ENCODE data around the gene NDC1. TPM values are rescaled to one million over a fixed set of nuclear protein-coding genes. Genes with fewer than 3 reads are reported as not detected.

Gene NDC1
- total RNA-seq, 1 donor from 2014 or later: 14.6 TPM

- no peak overlapping the region for H3K27ac ChIP-seq (ENCODE audit: low read depth, low read length)
Observed at GRCh38 chr1:53754484-53755312, 83.4 kb downstream of the NDC1 start.

GRCh38 chr1:53752281-53752680, 85.8 kb downstream of the NDC1 start:
- H3K9ac ChIP-seq (ENCODE audit: low read depth in 1 of 3, low read length in 3 of 3): no peak overlapping the region
- no peaks in the 10 kb centered on the region for H3K36me3 ChIP-seq (ENCODE audit: control insufficient read depth in 3 of 3, insufficient read depth in 3 of 3, low read length in 3 of 3)
- H3K4me1 ChIP-seq (ENCODE audit: control insufficient read depth in 3 of 3, insufficient read depth in 3 of 3, low read length in 3 of 3): no peaks in the 10 kb centered on the region
- no peaks in the 10 kb centered on the region for H3K9me3 ChIP-seq (ENCODE audit: control insufficient read depth in 3 of 3, low read length in 3 of 3)
- H3K27me3 ChIP-seq (ENCODE audit: control insufficient read depth in 3 of 3, insufficient read depth in 3 of 3, low read length in 3 of 3): no peaks in the 10 kb centered on the region
- no peak overlapping the region for H3K4me3 ChIP-seq (ENCODE audit: low read length in 3 of 3)
- H3K27ac ChIP-seq (ENCODE audit: low read depth, low read length): no peak overlapping the region

More at GRCh38 chr1:53754484-53755312, 83.4 kb downstream of the NDC1 start:
- Histone ChIP-seq H3K4me3 (ENCODE audit: low read length in 3 of 3) (no peak overlapping the region), H3K27me3 (ENCODE audit: control insufficient read depth in 3 of 3, insufficient read depth in 3 of 3, low read length in 3 of 3) (no peaks in the 10 kb centered on the region), H3K9me3 (ENCODE audit: control insufficient read depth in 3 of 3, low read length in 3 of 3) (no peaks in the 10 kb centered on the region), H3K4me1 (ENCODE audit: control insufficient read depth in 3 of 3, insufficient read depth in 3 of 3, low read length in 3 of 3) (no peaks in the 10 kb centered on the region), H3K9ac (ENCODE audit: low read depth in 1 of 3, low read length in 3 of 3) (no peak overlapping the region), H3K36me3 (ENCODE audit: control insufficient read depth in 3 of 3, insufficient read depth in 3 of 3, low read length in 3 of 3) (no peaks in the 10 kb centered on the region)

GRCh38 chr1:53747841-53748240, 90.3 kb downstream of the NDC1 start:
- Histone ChIP-seq H3K4me1 (ENCODE audit: control insufficient read depth in 3 of 3, insufficient read depth in 3 of 3, low read length in 3 of 3) (no peaks in the 10 kb centered on the region), H3K9ac (ENCODE audit: low read depth in 1 of 3, low read length in 3 of 3) (no peak overlapping the region), H3K36me3 (ENCODE audit: control insufficient read depth in 3 of 3, insufficient read depth in 3 of 3, low read length in 3 of 3) (no peaks in the 10 kb centered on the region), H3K27ac (ENCODE audit: low read depth, low read length) (no peak overlapping the region), H3K27me3 (ENCODE audit: control insufficient read depth in 3 of 3, insufficient read depth in 3 of 3, low read length in 3 of 3) (peaks cover 4 to 5% (median 5%) of the 10 kb centered on the region in 3 donors), H3K9me3 (ENCODE audit: control insufficient read depth in 3 of 3, low read length in 3 of 3) (no peaks in the 10 kb centered on the region), H3K4me3 (ENCODE audit: low read length in 3 of 3) (no peak overlapping the region)

- H3K27me3 ChIP-seq (ENCODE audit: control insufficient read depth in 3 of 3, insufficient read depth in 3 of 3, low read length in 3 of 3): peaks cover 33 to 34% (median 33%) of the 10 kb centered on the region in 3 donors
Observed at GRCh38 chr1:53740621-53741105, 97.4 kb downstream of the NDC1 start.

GRCh38 chr1:53739109-53739681, 98.9 kb downstream of the NDC1 start, which contains the start of gene GLIS1:
TSS of gene GLIS1 (minus strand) at chr1:53739164. CDS start at chr1:53738064, 1,100 bp downstream.
- peak within 1 kb of the TSS; percentile 67 to 72 (median 69) for H3K4me3 ChIP-seq (ENCODE audit: low read length in 3 of 3)
- H3K27me3 ChIP-seq (ENCODE audit: control insufficient read depth in 3 of 3, insufficient read depth in 3 of 3, low read length in 3 of 3): peaks cover 33 to 41% (median 33%) of the 10 kb centered on the region in 3 donors
- H3K27ac ChIP-seq (ENCODE audit: low read depth, low read length): no peak within 1 kb of the TSS
- H3K4me1 ChIP-seq (ENCODE audit: control insufficient read depth in 3 of 3, insufficient read depth in 3 of 3, low read length in 3 of 3): peaks cover 8 to 17% (median 16%) of the 10 kb centered on the region in 3 donors
- peak within 1 kb of the TSS; percentile 50 to 60 (median 51) for H3K9ac ChIP-seq (ENCODE audit: low read depth in 1 of 3, low read length in 3 of 3)
- H3K36me3 ChIP-seq (ENCODE audit: control insufficient read depth in 3 of 3, insufficient read depth in 3 of 3, low read length in 3 of 3): no peaks in the 10 kb centered on the region
- no peaks in the 10 kb centered on the region for H3K9me3 ChIP-seq (ENCODE audit: control insufficient read depth in 3 of 3, low read length in 3 of 3)

More at GRCh38 chr1:53740621-53741105, 97.4 kb downstream of the NDC1 start:
- Histone ChIP-seq H3K36me3 (ENCODE audit: control insufficient read depth in 3 of 3, insufficient read depth in 3 of 3, low read length in 3 of 3) (no peaks in the 10 kb centered on the region), H3K4me1 (ENCODE audit: control insufficient read depth in 3 of 3, insufficient read depth in 3 of 3, low read length in 3 of 3) (peaks cover 8 to 16% (median 15%) of the 10 kb centered on the region in 3 donors), H3K4me3 (ENCODE audit: low read length in 3 of 3) (no peak overlapping the region), H3K9ac (ENCODE audit: low read depth in 1 of 3, low read length in 3 of 3) (no peak overlapping the region), H3K27ac (ENCODE audit: low read depth, low read length) (no peak overlapping the region), H3K9me3 (ENCODE audit: control insufficient read depth in 3 of 3, low read length in 3 of 3) (no peaks in the 10 kb centered on the region)

GRCh38 chr1:53738205-53739108, 99.6 kb downstream of the NDC1 start:
- H3K36me3 ChIP-seq (ENCODE audit: control insufficient read depth in 3 of 3, insufficient read depth in 3 of 3, low read length in 3 of 3): no peaks in the 10 kb centered on the region
- peaks cover 8 to 17% (median 16%) of the 10 kb centered on the region in 3 donors for H3K4me1 ChIP-seq (ENCODE audit: control insufficient read depth in 3 of 3, insufficient read depth in 3 of 3, low read length in 3 of 3)
- peak overlapping the region; percentile 30 to 70 (median 69) for H3K4me3 ChIP-seq (ENCODE audit: low read length in 3 of 3)
- H3K9ac ChIP-seq (ENCODE audit: low read depth in 1 of 3, low read length in 3 of 3): peak overlapping the region in 1 of 3 donors; percentile 50
- peaks cover 33 to 41% (median 33%) of the 10 kb centered on the region in 3 donors for H3K27me3 ChIP-seq (ENCODE audit: control insufficient read depth in 3 of 3, insufficient read depth in 3 of 3, low read length in 3 of 3)
- no peak overlapping the region for H3K27ac ChIP-seq (ENCODE audit: low read depth, low read length)
- no peaks in the 10 kb centered on the region for H3K9me3 ChIP-seq (ENCODE audit: control insufficient read depth in 3 of 3, low read length in 3 of 3)

- Histone ChIP-seq H3K4me1 (ENCODE audit: control insufficient read depth in 3 of 3, insufficient read depth in 3 of 3, low read length in 3 of 3) (peaks cover 8 to 17% (median 16%) of the 10 kb centered on the region in 3 donors), H3K4me3 (ENCODE audit: low read length in 3 of 3) (peak overlapping the region in 2 of 3 donors; percentile 30 to 41)
Observed at GRCh38 chr1:53737648-53738204, 100.4 kb downstream of the NDC1 start.

GRCh38 chr1:53736290-53736689, 101.8 kb downstream of the NDC1 start:
- Histone ChIP-seq H3K9ac (ENCODE audit: low read depth in 1 of 3, low read length in 3 of 3) (no peak overlapping the region), H3K27ac (ENCODE audit: low read depth, low read length) (no peak overlapping the region), H3K4me3 (ENCODE audit: low read length in 3 of 3) (no peak overlapping the region), H3K4me1 (ENCODE audit: control insufficient read depth in 3 of 3, insufficient read depth in 3 of 3, low read length in 3 of 3) (peaks cover 8 to 17% (median 16%) of the 10 kb centered on the region in 3 donors), H3K9me3 (ENCODE audit: control insufficient read depth in 3 of 3, low read length in 3 of 3) (no peaks in the 10 kb centered on the region), H3K27me3 (ENCODE audit: control insufficient read depth in 3 of 3, insufficient read depth in 3 of 3, low read length in 3 of 3) (peaks cover 26 to 32% (median 29%) of the 10 kb centered on the region in 3 donors), H3K36me3 (ENCODE audit: control insufficient read depth in 3 of 3, insufficient read depth in 3 of 3, low read length in 3 of 3) (no peaks in the 10 kb centered on the region)

More at GRCh38 chr1:53737648-53738204, 100.4 kb downstream of the NDC1 start:
- H3K9ac ChIP-seq (ENCODE audit: low read depth in 1 of 3, low read length in 3 of 3): no peak overlapping the region
- H3K27me3 ChIP-seq (ENCODE audit: control insufficient read depth in 3 of 3, insufficient read depth in 3 of 3, low read length in 3 of 3): peaks cover 28 to 35% (median 29%) of the 10 kb centered on the region in 3 donors
- no peak overlapping the region for H3K27ac ChIP-seq (ENCODE audit: low read depth, low read length)
- H3K9me3 ChIP-seq (ENCODE audit: control insufficient read depth in 3 of 3, low read length in 3 of 3): no peaks in the 10 kb centered on the region
- no peaks in the 10 kb centered on the region for H3K36me3 ChIP-seq (ENCODE audit: control insufficient read depth in 3 of 3, insufficient read depth in 3 of 3, low read length in 3 of 3)

- Histone ChIP-seq H3K9ac (ENCODE audit: low read depth in 1 of 3, low read length in 3 of 3) (no peak overlapping the region), H3K27me3 (ENCODE audit: control insufficient read depth in 3 of 3, insufficient read depth in 3 of 3, low read length in 3 of 3) (peaks cover 24 to 32% (median 28%) of the 10 kb centered on the region in 3 donors), H3K9me3 (ENCODE audit: control insufficient read depth in 3 of 3, low read length in 3 of 3) (no peaks in the 10 kb centered on the region), H3K4me1 (ENCODE audit: control insufficient read depth in 3 of 3, insufficient read depth in 3 of 3, low read length in 3 of 3) (peaks cover 8 to 17% (median 16%) of the 10 kb centered on the region in 3 donors), H3K27ac (ENCODE audit: low read depth, low read length) (no peak overlapping the region), H3K36me3 (ENCODE audit: control insufficient read depth in 3 of 3, insufficient read depth in 3 of 3, low read length in 3 of 3) (no peaks in the 10 kb centered on the region), H3K4me3 (ENCODE audit: low read length in 3 of 3) (no peak overlapping the region)
Observed at GRCh38 chr1:53735681-53736080, 102.4 kb downstream of the NDC1 start.

All from skeletal muscle tissue (tissue), 4 donors.